ENCODE measurements around the gene CRACDL.
A peak's percentile ranks its signal among the peaks of the same experiment; 100 is the strongest.

DNA sequence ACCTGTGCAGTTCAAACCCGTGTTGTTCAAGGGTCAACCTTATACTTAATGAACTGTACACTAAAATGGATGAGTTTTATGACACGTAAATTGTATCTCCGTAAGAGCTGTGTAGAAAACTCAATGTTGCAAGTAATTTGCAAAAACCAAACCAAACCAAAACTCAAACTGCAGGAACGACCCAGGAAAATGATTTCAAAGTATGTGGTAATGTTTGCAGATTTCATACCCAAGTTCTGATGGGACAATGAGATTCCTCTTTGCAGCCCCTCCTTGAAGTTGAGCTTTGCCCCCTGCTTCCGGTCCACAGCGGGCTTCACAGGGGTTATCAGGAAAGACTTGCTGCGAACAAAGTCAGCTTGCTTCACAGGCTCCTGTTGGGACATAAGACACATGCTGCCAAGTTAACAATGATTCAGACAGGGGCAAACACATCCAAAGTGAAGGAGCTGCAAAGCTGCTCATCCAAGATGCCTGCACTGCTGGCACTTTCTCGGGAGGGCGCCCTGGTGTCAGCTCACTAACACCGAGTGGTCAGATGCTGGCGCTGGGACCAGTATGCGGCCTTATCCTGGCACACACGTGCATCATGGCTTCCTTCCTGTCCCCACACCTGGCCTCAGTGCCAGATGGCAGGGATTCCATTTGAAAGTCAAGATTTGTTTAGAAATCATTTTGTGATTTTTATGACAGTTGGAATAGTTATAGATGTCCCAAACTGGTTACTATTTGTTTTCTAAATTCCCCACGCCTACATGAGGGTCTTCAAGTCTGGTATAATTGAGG, 139.9 kb downstream of the CRACDL start:
- no peak for TF ChIP-seq CTCF (IDR thresholded peaks at IDR 0.05)
- no peak for TF ChIP-seq POLR2A (IDR thresholded peaks at IDR 0.05)
- TF ChIP-seq EP300 (IDR thresholded peaks at IDR 0.05) = peak in 1 of 2 donors; percentile 27
